ENCODE results near the gene PHAF1.

PHAF1 gene

DNA sequence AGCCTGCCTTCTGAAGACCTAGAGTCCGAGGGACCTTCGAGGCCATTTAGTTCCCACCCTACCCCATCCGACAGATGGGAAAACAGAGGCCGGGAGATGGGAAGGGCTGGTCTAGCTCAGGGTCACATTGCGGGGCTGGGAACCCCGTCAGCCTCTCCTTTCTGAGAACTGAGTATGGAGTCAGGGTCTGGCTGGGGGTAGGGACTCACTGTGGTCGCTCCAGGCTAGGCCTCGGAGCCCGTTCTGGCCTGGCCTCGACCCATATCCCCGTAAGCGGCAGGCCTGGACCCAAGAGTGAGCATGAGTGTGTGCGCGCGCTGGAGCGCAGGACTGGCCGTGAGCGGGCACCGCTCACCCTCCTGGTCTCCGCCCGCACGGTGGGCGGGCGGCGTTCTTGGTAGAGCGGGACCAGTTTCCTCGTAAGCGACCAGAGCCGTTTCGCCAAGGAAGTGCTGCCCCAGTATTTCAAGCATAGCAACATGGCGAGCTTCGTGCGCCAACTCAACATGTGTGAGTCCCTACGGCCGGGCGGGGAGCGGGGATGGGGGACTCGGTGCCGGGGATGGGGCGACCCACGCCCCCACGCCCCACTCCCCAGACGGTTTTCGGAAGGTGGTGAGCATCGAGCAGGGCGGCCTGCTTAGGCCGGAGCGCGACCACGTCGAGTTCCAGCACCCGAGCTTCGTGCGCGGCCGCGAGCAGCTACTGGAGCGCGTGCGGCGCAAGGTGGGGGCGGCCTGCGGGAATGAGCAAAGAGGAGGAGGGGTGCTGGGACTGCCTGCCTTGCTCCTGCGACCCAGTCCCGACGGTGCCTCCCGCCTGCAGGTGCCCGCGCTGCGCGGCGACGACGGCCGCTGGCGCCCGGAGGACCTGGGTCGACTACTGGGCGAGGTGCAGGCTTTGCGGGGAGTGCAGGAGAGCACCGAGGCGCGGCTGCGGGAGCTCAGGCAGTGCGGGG, 55.7 kb downstream of the PHAF1 start:
- POLR2A ChIA-PET = no interaction called here
- Histone ChIP-seq H3K27ac (ENCODE audit: insufficient read depth in 1 of 2, low read depth in 1 of 2, low read length in 2 of 2, poor library complexity in 1 of 2, severe bottlenecking in 2 of 2) (no peak overlapping the region), H3K27me3 (replicated peaks in 2 of 5; ENCODE audit: control insufficient read depth in 4 of 5, insufficient read depth in 5 of 5, low read length in 4 of 5) (peaks cover 6 to 93% (median 33%) of the 10 kb centered on the region in 5 experiments), H3K4me3 (ENCODE audit: control insufficient read depth in 1 of 7, extremely low read depth in 1 of 7, insufficient read depth in 4 of 7, low read depth in 2 of 7, low read length in 6 of 7) (peak overlapping the region in 3 of 7 experiments; percentile 19 to 44 (median 38)), H3K4me1 (ENCODE audit: control extremely low read depth in 1 of 4, control insufficient read depth in 4 of 4, insufficient read depth in 4 of 4, low read length in 3 of 4) (peaks cover 0 to 69% (median 52%) of the 10 kb centered on the region in 4 experiments), H3K9me3 (ENCODE audit: control extremely low read depth in 1 of 5, control insufficient read depth in 4 of 5, insufficient read depth in 2 of 5, low read depth in 1 of 5, low read length in 4 of 5) (no peaks in the 10 kb centered on the region), H3K36me3 (ENCODE audit: control insufficient read depth in 4 of 4, insufficient read depth in 4 of 4, low read length in 3 of 4) (no peaks in the 10 kb centered on the region)
- CTCF ChIA-PET = interaction anchor here (1.0 to 3.6 kb wide), 3 partner anchors 10 to 17 kb away, joined by 5 to 13 read pairs (median 5); no protein-coding TSS in a partner anchor
- 7% methylated on average over 55 of the region's 85 CpGs for WGBS (ENCODE audit: insufficient coverage)
- DNase-seq = peak in 1 of 3 donors; percentile 42

- POLR2A ChIA-PET = no interaction called here
- 44% methylated on average over 6 of the region's 18 CpGs for WGBS (ENCODE audit: insufficient coverage)
These were observed 56.4 kb downstream of the PHAF1 start for GRCh38 chr16:67166110-67166547.

DNA sequence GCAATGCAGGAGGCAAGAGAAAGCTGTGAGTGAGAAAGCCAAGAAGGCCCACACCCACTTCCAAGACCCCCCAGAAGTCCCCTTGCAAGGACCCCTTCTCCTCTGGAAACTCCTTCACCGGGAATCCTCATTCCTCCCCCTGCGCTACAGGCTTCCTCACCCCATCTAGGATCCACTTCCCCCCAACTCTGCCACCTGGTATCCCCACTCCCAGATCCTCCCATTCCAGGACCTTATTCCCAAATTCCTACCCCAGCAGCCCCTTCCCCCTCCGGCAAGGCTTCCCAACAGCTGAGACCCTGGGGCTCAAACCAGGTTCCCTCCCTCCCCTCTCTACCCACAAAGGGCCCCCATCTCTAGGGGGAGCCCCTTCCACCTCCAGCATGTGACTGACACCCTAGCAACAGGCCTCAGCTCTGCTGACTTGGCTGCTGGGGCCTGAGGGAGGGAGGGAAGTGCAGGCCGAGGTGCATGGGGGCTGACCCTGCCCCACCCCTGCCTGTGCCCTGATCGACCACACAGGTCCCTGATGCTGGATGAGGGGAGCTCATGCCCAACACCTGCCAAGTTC, 56.9 kb downstream of the PHAF1 start:
- peaks cover 9 to 98% (median 38%) of the 10 kb centered on the region in 5 experiments for H3K27me3 ChIP-seq (replicated peaks in 2 of 5; ENCODE audit: control insufficient read depth in 4 of 5, insufficient read depth in 5 of 5, low read length in 4 of 5)
- POLR2A ChIA-PET = no interaction called here
- H3K9me3 ChIP-seq (ENCODE audit: control extremely low read depth in 1 of 5, control insufficient read depth in 4 of 5, insufficient read depth in 2 of 5, low read depth in 1 of 5, low read length in 4 of 5) = no peaks in the 10 kb centered on the region
- peaks cover 0 to 66% (median 47%) of the 10 kb centered on the region in 4 experiments for H3K4me1 ChIP-seq (ENCODE audit: control extremely low read depth in 1 of 4, control insufficient read depth in 4 of 4, insufficient read depth in 4 of 4, low read length in 3 of 4)
- H3K27ac ChIP-seq (ENCODE audit: insufficient read depth in 1 of 2, low read depth in 1 of 2, low read length in 2 of 2, poor library complexity in 1 of 2, severe bottlenecking in 2 of 2) = no peak overlapping the region
- WGBS (ENCODE audit: insufficient coverage) = 81% methylated on average over 3 of the region's 5 CpGs
- H3K4me3 ChIP-seq (ENCODE audit: control insufficient read depth in 1 of 7, extremely low read depth in 1 of 7, insufficient read depth in 4 of 7, low read depth in 2 of 7, low read length in 6 of 7) = no peak overlapping the region
- no peaks in the 10 kb centered on the region for H3K36me3 ChIP-seq (ENCODE audit: control insufficient read depth in 4 of 4, insufficient read depth in 4 of 4, low read length in 3 of 4)
- CTCF ChIA-PET = interaction anchor here (1.2 to 3.6 kb wide), 3 partner anchors 10 to 140 kb away, joined by 3 to 13 read pairs (median 4); no protein-coding TSS in a partner anchor
- no peak for DNase-seq

More at GRCh38 chr16:67166110-67166547, 56.4 kb downstream of the PHAF1 start:
- H3K4me1 ChIP-seq (ENCODE audit: control extremely low read depth in 1 of 4, control insufficient read depth in 4 of 4, insufficient read depth in 4 of 4, low read length in 3 of 4) = peaks cover 0 to 70% (median 52%) of the 10 kb centered on the region in 4 experiments
- no peak for DNase-seq
- H3K9me3 ChIP-seq (ENCODE audit: control extremely low read depth in 1 of 5, control insufficient read depth in 4 of 5, insufficient read depth in 2 of 5, low read depth in 1 of 5, low read length in 4 of 5) = no peaks in the 10 kb centered on the region
- no peak overlapping the region for H3K4me3 ChIP-seq (ENCODE audit: control insufficient read depth in 1 of 7, extremely low read depth in 1 of 7, insufficient read depth in 4 of 7, low read depth in 2 of 7, low read length in 6 of 7)
- CTCF ChIA-PET = interaction anchor here (1.2 to 3.6 kb wide), 3 partner anchors 10 to 140 kb away, joined by 3 to 13 read pairs (median 4); no protein-coding TSS in a partner anchor
- peaks cover 8 to 98% (median 34%) of the 10 kb centered on the region in 5 experiments for H3K27me3 ChIP-seq (replicated peaks in 2 of 5; ENCODE audit: control insufficient read depth in 4 of 5, insufficient read depth in 5 of 5, low read length in 4 of 5)
- H3K36me3 ChIP-seq (ENCODE audit: control insufficient read depth in 4 of 4, insufficient read depth in 4 of 4, low read length in 3 of 4) = no peaks in the 10 kb centered on the region
- H3K27ac ChIP-seq (ENCODE audit: insufficient read depth in 1 of 2, low read depth in 1 of 2, low read length in 2 of 2, poor library complexity in 1 of 2, severe bottlenecking in 2 of 2) = no peak overlapping the region

DNA sequence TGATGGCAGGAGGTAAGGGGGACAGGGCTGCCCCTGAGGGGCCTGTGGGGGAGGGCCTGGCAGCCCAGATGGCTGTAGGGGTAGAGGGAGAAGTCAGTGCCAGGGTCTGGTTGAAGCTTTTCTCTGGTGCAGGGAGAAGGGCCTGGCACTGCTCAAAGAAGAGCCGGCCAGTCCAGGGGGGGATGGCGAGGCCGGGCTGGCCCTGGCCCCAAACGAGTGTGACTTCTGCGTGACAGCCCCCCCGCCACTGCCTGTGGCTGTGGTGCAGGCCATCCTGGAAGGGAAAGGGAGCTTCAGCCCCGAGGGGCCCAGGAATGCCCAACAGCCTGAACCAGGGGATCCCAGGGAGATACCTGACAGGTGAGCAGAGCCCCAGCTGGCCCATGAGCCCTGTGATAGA, 57.8 kb downstream of the PHAF1 start:
- WGBS (ENCODE audit: insufficient coverage) = 98% methylated on average over 7 of the region's 7 CpGs
- H3K9me3 ChIP-seq (ENCODE audit: control extremely low read depth in 1 of 5, control insufficient read depth in 4 of 5, insufficient read depth in 2 of 5, low read depth in 1 of 5, low read length in 4 of 5) = no peaks in the 10 kb centered on the region
- ChIA-PET POLR2A (no interaction called here), CTCF (interaction anchor here (1.0 to 3.6 kb wide), 6 partner anchors 9 to 213 kb away, joined by 3 to 13 read pairs (median 4); no protein-coding TSS in a partner anchor)
- no peak overlapping the region for H3K27ac ChIP-seq (ENCODE audit: insufficient read depth in 1 of 2, low read depth in 1 of 2, low read length in 2 of 2, poor library complexity in 1 of 2, severe bottlenecking in 2 of 2)
- H3K36me3 ChIP-seq (ENCODE audit: control insufficient read depth in 4 of 4, insufficient read depth in 4 of 4, low read length in 3 of 4) = no peaks in the 10 kb centered on the region
- H3K4me3 ChIP-seq (ENCODE audit: control insufficient read depth in 1 of 7, extremely low read depth in 1 of 7, insufficient read depth in 4 of 7, low read depth in 2 of 7, low read length in 6 of 7) = no peak overlapping the region
- DNase-seq = no peak
- peaks cover 5 to 95% (median 41%) of the 10 kb centered on the region in 5 experiments for H3K27me3 ChIP-seq (replicated peaks in 2 of 5; ENCODE audit: control insufficient read depth in 4 of 5, insufficient read depth in 5 of 5, low read length in 4 of 5)
- peaks cover 0 to 61% (median 45%) of the 10 kb centered on the region in 4 experiments for H3K4me1 ChIP-seq (ENCODE audit: control extremely low read depth in 1 of 4, control insufficient read depth in 4 of 4, insufficient read depth in 4 of 4, low read length in 3 of 4)

- CTCF ChIA-PET = interaction anchor here (0.8 to 3.6 kb wide), 14 partner anchors 8 to 276 kb away, joined by 3 to 15 read pairs (median 4); partner anchors contain the start of genes B3GNT9 and FBXL8
- POLR2A ChIA-PET = interaction anchor here (0.6 kb wide), 1 partner anchor 323 kb away, joined by 4 read pairs; no protein-coding TSS in a partner anchor
These were observed 59.3 kb downstream of the PHAF1 start for GRCh38 chr16:67169011-67169451.

GRCh38 chr16:67169642-67170167, 60.0 kb downstream of the PHAF1 start:
- H3K4me1 ChIP-seq (ENCODE audit: control extremely low read depth in 1 of 4, control insufficient read depth in 4 of 4, insufficient read depth in 4 of 4, low read length in 3 of 4) = peaks cover 0 to 53% (median 38%) of the 10 kb centered on the region in 4 experiments
- H3K27me3 ChIP-seq (replicated peaks in 2 of 5; ENCODE audit: control insufficient read depth in 4 of 5, insufficient read depth in 5 of 5, low read length in 4 of 5) = peaks cover 4 to 93% (median 47%) of the 10 kb centered on the region in 5 experiments
- 8% methylated on average over 14 of the region's 24 CpGs for WGBS (ENCODE audit: insufficient coverage)
- peak in 2 of 3 donors; percentile 63 to 64 for DNase-seq
- peak overlapping the region in 6 of 7 experiments; percentile 16 to 70 (median 40) for H3K4me3 ChIP-seq (ENCODE audit: control insufficient read depth in 1 of 7, extremely low read depth in 1 of 7, insufficient read depth in 4 of 7, low read depth in 2 of 7, low read length in 6 of 7)
- CTCF ChIA-PET = interaction anchor here (1.0 to 3.6 kb wide), 12 partner anchors 8 to 222 kb away, joined by 3 to 15 read pairs (median 4); partner anchors contain the start of genes B3GNT9 and FBXL8
- peak overlapping the region in 1 of 2 experiments; percentile 65 for H3K27ac ChIP-seq (ENCODE audit: insufficient read depth in 1 of 2, low read depth in 1 of 2, low read length in 2 of 2, poor library complexity in 1 of 2, severe bottlenecking in 2 of 2)
- POLR2A ChIA-PET = interaction anchor here (0.6 kb wide), 1 partner anchor 323 kb away, joined by 4 read pairs; no protein-coding TSS in a partner anchor
- H3K9me3 ChIP-seq (ENCODE audit: control extremely low read depth in 1 of 5, control insufficient read depth in 4 of 5, insufficient read depth in 2 of 5, low read depth in 1 of 5, low read length in 4 of 5) = no peaks in the 10 kb centered on the region
- no peaks in the 10 kb centered on the region for H3K36me3 ChIP-seq (ENCODE audit: control insufficient read depth in 4 of 4, insufficient read depth in 4 of 4, low read length in 3 of 4)

More at GRCh38 chr16:67169011-67169451, 59.3 kb downstream of the PHAF1 start:
- 64% methylated on average over 8 of the region's 9 CpGs for WGBS (ENCODE audit: insufficient coverage)
- no peak overlapping the region for H3K27ac ChIP-seq (ENCODE audit: insufficient read depth in 1 of 2, low read depth in 1 of 2, low read length in 2 of 2, poor library complexity in 1 of 2, severe bottlenecking in 2 of 2)
- H3K27me3 ChIP-seq (replicated peaks in 2 of 5; ENCODE audit: control insufficient read depth in 4 of 5, insufficient read depth in 5 of 5, low read length in 4 of 5) = peaks cover 4 to 93% (median 47%) of the 10 kb centered on the region in 5 experiments
- H3K4me3 ChIP-seq (ENCODE audit: control insufficient read depth in 1 of 7, extremely low read depth in 1 of 7, insufficient read depth in 4 of 7, low read depth in 2 of 7, low read length in 6 of 7) = no peak overlapping the region
- no peak for DNase-seq
- no peaks in the 10 kb centered on the region for H3K36me3 ChIP-seq (ENCODE audit: control insufficient read depth in 4 of 4, insufficient read depth in 4 of 4, low read length in 3 of 4)
- no peaks in the 10 kb centered on the region for H3K9me3 ChIP-seq (ENCODE audit: control extremely low read depth in 1 of 5, control insufficient read depth in 4 of 5, insufficient read depth in 2 of 5, low read depth in 1 of 5, low read length in 4 of 5)
- peaks cover 0 to 53% (median 36%) of the 10 kb centered on the region in 4 experiments for H3K4me1 ChIP-seq (ENCODE audit: control extremely low read depth in 1 of 4, control insufficient read depth in 4 of 4, insufficient read depth in 4 of 4, low read length in 3 of 4)

Measured in common myeloid progenitor, CD34-positive (primary cell).